Spleen (tissue), 11 donors: ENCODE results near the gene PUM2. TPM values are rescaled to one million over a fixed set of nuclear protein-coding genes. Genes with fewer than 3 reads are reported as not detected.
"Not testable (repeated sequence)": the region's sequence is repeated elsewhere in the genome, so short reads cannot be mapped to it uniquely, and the experiment has no call there.

Source experiments
- DNase-seq: peaks from one replicate; pipeline ENCODE4 v3.0.0-alpha.2; 2020
- H3K27ac ChIP-seq, 8 donors: fragments of 200-600 bp; sonication (generic) in 7 of 8; 1 replicate in 4 of 8; 2 replicates in 4 of 8; pipeline versions ENCODE4 v1.5.0 to v1.8.0; 2016 to 2021; ENCODE audit warnings: inconsistent platforms in 4 of 8, mild to moderate bottlenecking in 4 of 8, moderate library complexity in 1 of 8
- H3K27me3 ChIP-seq, 7 donors: fragments of 200-600 bp; sonication (generic) in 6 of 7; replicated peaks in 1 of 7; 1 replicate in 4 of 7; 2 replicates in 3 of 7; pipeline versions ENCODE4 v1.5.0 to v1.8.0; 2016 to 2021; ENCODE audit warnings: inconsistent platforms in 3 of 7, mild to moderate bottlenecking in 1 of 7
- H3K36me3 ChIP-seq, 6 donors: fragments of 200-600 bp; sonication (generic) in 5 of 6; 1 replicate in 4 of 6; 2 replicates in 2 of 6; pipeline versions ENCODE4 v1.5.0 to v1.8.0; 2016 to 2021; ENCODE audit warnings: inconsistent platforms in 2 of 6
- H3K4me1 ChIP-seq, 6 donors: fragments of 200-600 bp; sonication (generic) in 5 of 6; 1 replicate in 3 of 6; 2 replicates in 3 of 6; pipeline versions ENCODE4 v1.5.0 to v1.8.0; 2016 to 2021; ENCODE audit warnings: inconsistent platforms in 3 of 6
- H3K4me3 ChIP-seq, 8 donors: fragments of 200-600 bp; sonication (generic) in 7 of 8; 1 replicate in 4 of 8; 2 replicates in 4 of 8; pipeline versions ENCODE4 v1.5.0 to v1.8.0; 2016 to 2021; ENCODE audit warnings: inconsistent platforms in 4 of 8, mild to moderate bottlenecking in 4 of 8, moderate library complexity in 2 of 8
- H3K9me3 ChIP-seq, 8 donors: fragments of 200-600 bp; sonication (generic) in 7 of 8; 1 replicate in 4 of 8; 2 replicates in 4 of 8; pipeline versions ENCODE4 v1.5.0 to v1.8.0; 2016 to 2021; ENCODE audit warnings: inconsistent platforms in 4 of 8
- POLR2A ChIP-seq, 3 donors: fragments of 450-650 bp; IDR thresholded peaks; one replicate each; pipeline ENCODE4 v1.5.1; 2017; ENCODE audit warnings: antibody characterized with exemption in 3 of 3, mild to moderate bottlenecking in 1 of 3
- POLR2AphosphoS5 ChIP-seq, 3 donors: sonication (generic); formaldehyde crosslinking; IDR thresholded peaks; one replicate each; pipeline ENCODE4 v1.5.1; 2017; ENCODE audit warnings: antibody characterized with exemption in 3 of 3
- WGBS, 5 donors: extraction: QIAGEN DNeasy Blood & Tissue Kit in 3 of 5; methylation state at CpG; one replicate each; pipeline versions ENCODE4 v1.1.5 to v1.1.7; 2013 to 2018; 5-methylcytosine and 5-hydroxymethylcytosine counted together
- intact Hi-C: fragments of 100-400 bp; cut with DNase I; formaldehyde crosslinking; loops from one replicate; pipeline ENCODE4 v1.15.0; 2023; ENCODE audit warnings: low total_unique reads
- polyA plus RNA-seq, 3 donors: library from polyadenylated mRNA; stranded (reverse); fragments of 200-250 nt; gene quantifications; one replicate each; pipeline ENCODE4 v1.2.1, GENCODE V29; 2013
- total RNA-seq, 7 donors: library from RNA; depleted of rRNA in 3 of 7; stranded (reverse); fragments of >200 nt in 3 of 7; fragmentation: NEBNext Ultra II Directional in 4 of 7; extraction: Animal tissue kit (Norgen Biotek cat#: 25700) in 4 of 7; gene quantifications; one replicate each; pipeline versions ENCODE4 v1.1.0 to v1.2.1, GENCODE V29; 2016 to 2021
- TF ChIP-seq, protein P1 (sequence below), 11 experiments: fragments of 200-600 bp in 7 of 11; fragments of 450-650 bp in 4 of 11; sonication (generic) in 4 of 11; IDR thresholded peaks in 8 of 11; conservative IDR thresholded peaks in 3 of 11; 1 replicate in 7 of 11; 2 replicates in 4 of 11; pipeline versions ENCODE4 v1.4.0 to v1.8.0; 2016 to 2021; ENCODE audit warnings: antibody characterized with exemption in 11 of 11, inconsistent platforms in 4 of 11, mild to moderate bottlenecking in 1 of 11
- donor health status: healthy with polysubstance abuse.
- donor health status: DM: no; HTN: no; CAD: no; lungs with moderate emphysema.
- donor health status: DM: no; HTN: no; CAD: no.
- donor health status: Bipolar disorder and iron deficiency.
- donor health status: healthy.
- donor health status: DM: no; HTN: no; CAD: no.
- donor health status: DM: yes; HTN: yes; CAD: no.

Gene PUM2
- total and polyA plus RNA-seq, 10 donors: 29.2 to 137 (median 91.0) TPM

DNA sequence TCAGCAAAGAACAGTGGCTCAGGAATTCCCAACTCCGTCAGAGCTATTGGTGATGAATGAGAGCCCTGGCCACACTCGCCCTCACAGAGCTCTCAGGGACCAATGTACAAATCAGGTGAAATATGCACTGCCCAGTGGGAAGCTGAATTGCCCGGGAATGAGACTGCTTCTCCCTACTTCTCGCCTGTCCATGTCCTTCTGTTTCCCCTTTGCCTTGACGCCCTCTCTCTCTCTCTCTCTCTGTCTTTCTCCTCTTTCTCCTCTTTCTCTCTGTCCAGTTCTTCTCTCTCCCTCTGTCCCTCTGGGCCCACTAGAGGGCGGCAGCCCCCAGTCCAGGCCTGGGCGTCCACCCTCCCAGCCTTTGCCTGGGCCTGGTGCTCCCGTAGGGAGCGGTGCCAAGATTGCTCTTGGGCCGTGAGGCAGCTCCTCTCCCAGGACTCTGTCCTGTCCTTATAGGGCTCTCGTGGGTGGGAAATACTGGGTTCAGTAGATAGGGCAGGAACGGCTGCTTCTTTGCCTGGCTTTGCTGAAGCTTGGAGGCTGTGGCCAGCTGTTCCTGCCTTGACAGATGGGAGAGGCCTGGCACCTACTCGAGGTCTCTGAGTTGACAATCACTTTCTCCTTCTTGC is 28.4 kb upstream of the PUM2 start:
- no peak overlapping the region for H3K4me3 ChIP-seq
- H3K27me3 ChIP-seq: no peaks in the 10 kb centered on the region
- H3K9me3 ChIP-seq: no peaks in the 10 kb centered on the region
- TF ChIP-seq POLR2AphosphoS5 (IDR thresholded peaks at IDR 0.05) (peak; percentile 61 to 79 (median 71)), POLR2A (IDR thresholded peaks at IDR 0.05) (no peak)
- TF ChIP-seq, protein P1, sequence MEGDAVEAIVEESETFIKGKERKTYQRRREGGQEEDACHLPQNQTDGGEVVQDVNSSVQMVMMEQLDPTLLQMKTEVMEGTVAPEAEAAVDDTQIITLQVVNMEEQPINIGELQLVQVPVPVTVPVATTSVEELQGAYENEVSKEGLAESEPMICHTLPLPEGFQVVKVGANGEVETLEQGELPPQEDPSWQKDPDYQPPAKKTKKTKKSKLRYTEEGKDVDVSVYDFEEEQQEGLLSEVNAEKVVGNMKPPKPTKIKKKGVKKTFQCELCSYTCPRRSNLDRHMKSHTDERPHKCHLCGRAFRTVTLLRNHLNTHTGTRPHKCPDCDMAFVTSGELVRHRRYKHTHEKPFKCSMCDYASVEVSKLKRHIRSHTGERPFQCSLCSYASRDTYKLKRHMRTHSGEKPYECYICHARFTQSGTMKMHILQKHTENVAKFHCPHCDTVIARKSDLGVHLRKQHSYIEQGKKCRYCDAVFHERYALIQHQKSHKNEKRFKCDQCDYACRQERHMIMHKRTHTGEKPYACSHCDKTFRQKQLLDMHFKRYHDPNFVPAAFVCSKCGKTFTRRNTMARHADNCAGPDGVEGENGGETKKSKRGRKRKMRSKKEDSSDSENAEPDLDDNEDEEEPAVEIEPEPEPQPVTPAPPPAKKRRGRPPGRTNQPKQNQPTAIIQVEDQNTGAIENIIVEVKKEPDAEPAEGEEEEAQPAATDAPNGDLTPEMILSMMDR (IDR thresholded peaks at IDR 0.05 in 8 of 11, conservative IDR thresholded peaks at IDR 0.05 in 3 of 11): peak; percentile 30 to 82 (median 65)
- H3K4me1 ChIP-seq: no peaks in the 10 kb centered on the region
- intact Hi-C loops: no loop called here
- 42 to 66% (median 57%) methylated on average over 13 of the region's 13 CpGs for WGBS, 5 donors
- peak overlapping the region in 1 of 8 donors; percentile 1 for H3K27ac ChIP-seq
- H3K36me3 ChIP-seq: no peaks in the 10 kb centered on the region
- peak; percentile 85 for DNase-seq

DNA sequence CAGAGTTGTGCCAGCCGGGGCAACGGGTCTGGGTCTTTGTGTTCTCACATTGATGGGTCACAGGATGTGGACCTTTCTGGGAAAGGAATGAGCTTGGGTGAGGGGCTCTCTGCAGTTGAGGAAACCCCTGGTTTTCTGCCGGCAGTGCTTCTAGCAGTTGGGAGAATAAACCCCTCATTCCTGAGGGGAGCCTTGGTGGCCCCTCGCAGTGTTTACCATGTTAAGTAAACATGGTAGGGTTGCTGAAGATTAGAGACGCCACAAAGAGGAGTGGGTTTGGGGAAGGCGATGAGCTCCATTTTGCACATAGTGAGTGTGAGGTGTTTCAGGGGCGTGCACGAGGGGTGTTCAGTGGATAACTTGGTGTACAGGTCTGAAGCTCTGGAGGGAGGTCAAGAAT is 27.7 kb upstream of the PUM2 start:
- Histone ChIP-seq H3K27ac (no peak overlapping the region), H3K27me3 (no peaks in the 10 kb centered on the region), H3K4me1 (no peaks in the 10 kb centered on the region), H3K4me3 (no peak overlapping the region), H3K36me3 (no peaks in the 10 kb centered on the region), H3K9me3 (no peaks in the 10 kb centered on the region)
- no peak for DNase-seq
- 77 to 82% (median 81%) methylated on average over 8 of the region's 8 CpGs for WGBS, 5 donors
- intact Hi-C loops: no loop called here
- TF ChIP-seq, protein P1 (IDR thresholded peaks at IDR 0.05 in 8 of 11, conservative IDR thresholded peaks at IDR 0.05 in 3 of 11): no peak
- TF ChIP-seq POLR2AphosphoS5 (IDR thresholded peaks at IDR 0.05) (no peak), POLR2A (IDR thresholded peaks at IDR 0.05) (no peak)

DNA sequence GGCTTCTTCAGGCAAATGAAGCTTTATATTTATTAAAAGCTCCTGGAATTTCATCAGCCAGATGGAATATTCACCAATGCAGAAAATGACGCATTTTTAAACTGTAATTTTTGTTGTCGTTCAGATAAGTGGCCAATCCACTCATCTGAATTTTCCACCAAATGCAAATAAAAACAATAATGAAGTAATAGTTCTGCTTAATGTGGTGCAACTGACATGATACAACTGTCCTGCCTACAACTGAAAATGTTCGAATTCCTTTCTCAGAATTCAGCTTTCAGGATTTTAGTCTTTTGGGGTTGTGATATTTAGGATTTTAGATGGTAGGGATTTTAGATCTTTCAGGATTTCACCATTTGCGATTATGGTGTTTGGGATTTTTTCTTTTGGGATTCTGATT is 27.1 kb upstream of the PUM2 start:
- intact Hi-C loops: no loop called here

DNA sequence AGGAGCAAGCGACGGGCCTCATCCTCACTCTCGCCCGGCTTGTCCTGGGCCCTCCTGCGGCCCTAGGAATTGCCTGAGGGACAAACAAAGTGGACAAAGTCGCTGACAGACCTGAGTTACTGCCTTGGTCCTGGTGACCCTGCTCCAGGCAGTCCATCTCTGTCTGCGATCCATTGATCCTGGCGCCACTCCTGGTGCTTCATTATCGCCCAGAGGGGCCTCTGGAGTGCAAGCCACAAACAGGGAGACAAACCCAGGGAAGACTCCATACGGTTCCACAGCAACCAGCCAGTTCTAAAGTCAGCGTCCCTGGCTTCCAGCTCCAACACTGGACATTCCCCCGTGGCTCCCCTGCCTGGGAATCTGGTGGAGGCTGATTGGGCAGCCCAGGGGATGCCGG is 24.3 kb upstream of the PUM2 start:
- H3K27ac ChIP-seq, H3K4me3 ChIP-seq, H3K9me3 ChIP-seq, intact Hi-C loops, H3K36me3 ChIP-seq, DNase-seq, H3K27me3 ChIP-seq, H3K4me1 ChIP-seq: not testable (repeated sequence)
- 85 to 93% (median 87%) methylated on average over 11 to 13 of the region's 13 CpGs for WGBS, 5 donors

More for the DNA sequence above, 27.1 kb upstream of the PUM2 start:
- Histone ChIP-seq H3K27ac (no peak overlapping the region), H3K36me3 (no peaks in the 10 kb centered on the region), H3K4me3 (no peak overlapping the region), H3K27me3 (no peaks in the 10 kb centered on the region), H3K4me1 (no peaks in the 10 kb centered on the region), H3K9me3 (no peaks in the 10 kb centered on the region)
- 92 to 97% (median 94%) methylated on average over 4 of the region's 4 CpGs for WGBS, 5 donors
- DNase-seq: no peak
- TF ChIP-seq POLR2A (IDR thresholded peaks at IDR 0.05) (no peak), POLR2AphosphoS5 (IDR thresholded peaks at IDR 0.05) (no peak)
- TF ChIP-seq, protein P1 (IDR thresholded peaks at IDR 0.05 in 8 of 11, conservative IDR thresholded peaks at IDR 0.05 in 3 of 11): no peak
